Lung (tissue), 13 donors: ENCODE data around the gene BCAP29. TPM values are rescaled to one million over a fixed set of nuclear protein-coding genes. Genes with fewer than 3 reads are reported as not detected.

Experiments
- ATAC-seq: fragments of 200-7000 bp; cut with Tn5 transposase; one replicate; pipeline ENCODE4 v1.9.1; 2020; ENCODE audit warnings: moderate number of reproducible peaks; ENCODE audit not compliant: insufficient read depth, low FRiP score
- DNase-seq, 3 donors: peaks; one replicate each; pipeline ENCODE4 v3.0.0-alpha.2; 2013 to 2017
- H3K27ac ChIP-seq, 2 donors: one replicate each; pipeline ENCODE4 v1.5.1; 2013; ENCODE audit warnings: mild to moderate bottlenecking in 2 of 2, moderate library complexity in 2 of 2, control low read depth in 1 of 2, inconsistent platforms in 1 of 2, low read depth in 1 of 2, low read length in 1 of 2
- H3K27me3 ChIP-seq, 3 donors: one replicate each; pipeline ENCODE4 v1.5.1; 2013; ENCODE audit warnings: low read length in 2 of 3; ENCODE audit not compliant: control insufficient read depth in 3 of 3, insufficient read depth in 3 of 3
- H3K36me3 ChIP-seq, 4 donors: one replicate each; pipeline ENCODE4 v1.5.1; 2013; ENCODE audit warnings: low read length in 4 of 4, mild to moderate bottlenecking in 1 of 4, moderate library complexity in 1 of 4; ENCODE audit not compliant: control insufficient read depth in 4 of 4, insufficient read depth in 4 of 4
- H3K4me1 ChIP-seq, 5 donors: one replicate each; pipeline ENCODE4 v1.5.1; 2013; ENCODE audit warnings: low read length in 5 of 5, mild to moderate bottlenecking in 2 of 5, moderate library complexity in 1 of 5; ENCODE audit not compliant: control insufficient read depth in 5 of 5, insufficient read depth in 5 of 5
- H3K4me3 ChIP-seq: one replicate; pipeline ENCODE4 v1.5.1; 2013; ENCODE audit warnings: mild to moderate bottlenecking, control low read depth, moderate library complexity
- H3K9ac ChIP-seq, 2 donors: one replicate each; pipeline ENCODE4 v1.5.1; 2013; ENCODE audit warnings: low read length in 2 of 2, control low read depth in 1 of 2; ENCODE audit not compliant: insufficient read depth in 1 of 2
- H3K9me3 ChIP-seq, 4 donors: one replicate each; pipeline ENCODE4 v1.5.1; 2013; ENCODE audit warnings: low read length in 3 of 4, mild to moderate bottlenecking in 1 of 4, moderate library complexity in 1 of 4; ENCODE audit not compliant: control insufficient read depth in 4 of 4, insufficient read depth in 3 of 4
- CTCF ChIP-seq: IDR thresholded peaks from 2 replicates; pipeline ENCODE4 v1.5.1; 2012; ENCODE audit warnings: mild to moderate bottlenecking; ENCODE audit errors: control extremely low read depth, extremely low read depth
- WGBS, 2 donors: extraction: QIAGEN DNeasy Blood & Tissue Kit; methylation state at CpG; one replicate each; pipeline ENCODE4 v1.1.7; 2013; 5-methylcytosine and 5-hydroxymethylcytosine counted together
- polyA plus RNA-seq, 2 donors: library from polyadenylated mRNA; stranded (reverse); fragments of 200-250 nt; gene quantifications; one replicate each; pipeline ENCODE4 v1.2.1, GENCODE V29; 2013
- small RNA-seq: library from RNA; depleted of rRNA; stranded (forward); fragments of <200 nt; gene quantifications from one replicate; pipeline ENCODE3, GENCODE V24; 2014; ENCODE audit warnings: low replicate concordance
- total RNA-seq, 2 donors: library from RNA; depleted of rRNA in 1 of 2; stranded (reverse); fragments of >200 nt in 1 of 2; gene quantifications; one replicate each; pipeline ENCODE4 v1.2.1, GENCODE V29; 2014 to 2021
- donor health status: control.
- donor health status: control.
- donor health status: Bipolar disorder and iron deficiency.
- donor health status: healthy.
- donor health status: DM: yes; HTN: yes; CAD: no.

BCAP29 gene
- total and polyA plus RNA-seq, 4 donors: 49.0 to 109 (median 50.4) TPM

- Histone ChIP-seq H3K9me3 (no peaks in the 10 kb centered on the region), H3K4me3 (no peak overlapping the region), H3K9ac (no peak overlapping the region), H3K4me1 (peaks cover 0 to 2% (median 0%) of the 10 kb centered on the region in 5 donors), H3K27me3 (peaks cover 0 to 44% (median 35%) of the 10 kb centered on the region in 3 donors), H3K27ac (no peak overlapping the region), H3K36me3 (no peaks in the 10 kb centered on the region)
- ATAC-seq (no peak), DNase-seq (no peak)
- no peak for TF ChIP-seq CTCF
- 89 to 90% methylated on average over 1 of the region's 1 CpG for whole genome bisulfite sequencing, 2 donors
These were observed 86.7 kb downstream of the BCAP29 start for GRCh38 chr7:107666790-107667189.

GRCh38 chr7:107667341-107667740 lies 87.3 kb downstream of the BCAP29 start:
- Histone ChIP-seq H3K4me3 (no peak overlapping the region), H3K4me1 (no peaks in the 10 kb centered on the region), H3K27ac (no peak overlapping the region), H3K36me3 (no peaks in the 10 kb centered on the region), H3K9ac (no peak overlapping the region), H3K27me3 (peaks cover 0 to 39% (median 30%) of the 10 kb centered on the region in 3 donors), H3K9me3 (no peaks in the 10 kb centered on the region)
- DNase-seq: no peak
- ATAC-seq: no peak
- 73 to 89% methylated on average over 3 of the region's 3 CpGs for WGBS, 2 donors
- no peak for TF ChIP-seq CTCF

GRCh38 chr7:107668296-107668695 lies 88.2 kb downstream of the BCAP29 start:
- H3K9me3 ChIP-seq: no peaks in the 10 kb centered on the region
- DNase-seq: no peak
- no peaks in the 10 kb centered on the region for H3K4me1 ChIP-seq
- no peak overlapping the region for H3K4me3 ChIP-seq
- 89% methylated on average over 4 of the region's 4 CpGs for WGBS, 2 donors
- no peaks in the 10 kb centered on the region for H3K36me3 ChIP-seq
- no peak for ATAC-seq
- no peak overlapping the region for H3K27ac ChIP-seq
- H3K9ac ChIP-seq: no peak overlapping the region
- TF ChIP-seq CTCF: no peak
- peaks cover 0 to 30% (median 21%) of the 10 kb centered on the region in 3 donors for H3K27me3 ChIP-seq

Small RNAs within 50 kb of the gene (small RNA-seq; reads per million reads assigned to genes)
- gene BANF1P5 (not detected), gene RF01233 (not detected)

Other genes with a start within 250 kb of the BCAP29 start
- gene GPR22, start 110.2 kb upstream of the BCAP29 start, total RNA-seq: not detected
- gene GPR22, start 110.2 kb upstream of the BCAP29 start, polyA plus RNA-seq: not detected
- gene COG5, start 16.3 kb upstream of the BCAP29 start, total RNA-seq: 100 to 1,000 TPM in 1 of 2 donors, 10 to 100 TPM in 1; 39.9 to 101 TPM
- gene COG5, start 16.3 kb upstream of the BCAP29 start, polyA plus RNA-seq: 10 to 100 TPM in 1 of 2 donors, 1 to 10 TPM in 1; 5.6 to 14.5 TPM
- 10 to 100 TPM in 1 of 2 donors, 1 to 10 TPM in 1; 6.4 to 14.8 TPM for gene DUS4L, start 16.3 kb upstream of the BCAP29 start, total RNA-seq
- 1 to 10 TPM; 3.5 TPM for gene DUS4L, start 16.3 kb upstream of the BCAP29 start, polyA plus RNA-seq
- gene SLC26A4, start 80.6 kb downstream of the BCAP29 start, total RNA-seq: 1 to 10 TPM; 2.2 to 5.1 TPM
- 1 to 10 TPM in 1 of 2 donors, under 1 TPM in 1; 0.28 to 8.7 TPM for gene SLC26A4, start 80.6 kb downstream of the BCAP29 start, polyA plus RNA-seq
- 10 to 100 TPM; 19.7 to 25.2 TPM for gene CBLL1, start 163.9 kb downstream of the BCAP29 start, total RNA-seq
- 10 to 100 TPM in 1 of 2 donors, 1 to 10 TPM in 1; 5.2 to 10.5 TPM for gene CBLL1, start 163.9 kb downstream of the BCAP29 start, polyA plus RNA-seq
- under 1 TPM in 1 of 2 donors, not detected in 1; 0.31 TPM for gene SLC26A3, start 223.0 kb downstream of the BCAP29 start, total RNA-seq
- gene SLC26A3, start 223.0 kb downstream of the BCAP29 start, polyA plus RNA-seq: under 1 TPM in 1 of 2 donors, not detected in 1; 0.28 TPM